GM19468 (cell line): Measurements from ENCODE around the gene SLC25A44.
"Not testable (repeated sequence)": the region's sequence is repeated elsewhere in the genome, so short reads cannot be mapped to it uniquely, and the experiment has no call there.

ENCODE experiments used
- ATAC-seq: cut with Tn5 transposase; IDR thresholded peaks from one replicate; pipeline ENCODE4 v1.9.1; 2021; ENCODE audit warnings: mild to moderate bottlenecking, moderate library complexity, moderate number of reproducible peaks; ENCODE audit not compliant: unreplicated experiment; ENCODE audit errors: extremely low read depth

SLC25A44 gene

DNA sequence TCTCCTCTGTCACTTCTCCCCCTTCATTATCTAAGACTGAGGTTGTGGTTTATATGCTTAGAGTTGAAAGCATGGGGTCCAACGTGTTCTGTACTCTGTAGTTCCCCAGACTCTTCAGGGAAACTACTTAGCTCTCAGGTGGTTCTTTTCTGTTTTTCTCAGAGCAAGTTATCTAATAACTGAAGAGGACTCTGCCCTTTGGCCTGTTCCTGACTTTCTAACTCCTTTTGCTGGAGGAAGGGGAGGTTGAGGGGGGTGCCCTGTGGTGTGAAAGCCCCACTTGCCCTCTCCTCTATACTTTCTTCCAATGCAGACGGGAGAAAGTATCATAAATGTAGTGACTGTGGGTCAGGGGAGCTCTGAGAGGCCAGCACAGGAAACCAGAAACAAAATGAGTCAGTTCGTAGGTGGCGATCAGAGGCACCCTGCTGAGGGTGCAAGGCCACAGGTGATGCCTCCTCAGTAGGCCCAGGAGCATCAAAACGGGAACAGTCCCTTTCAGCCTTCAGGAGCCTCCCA lies 5.0 kb downstream of the SLC25A44 start:
- ATAC-seq, result no peak

DNA sequence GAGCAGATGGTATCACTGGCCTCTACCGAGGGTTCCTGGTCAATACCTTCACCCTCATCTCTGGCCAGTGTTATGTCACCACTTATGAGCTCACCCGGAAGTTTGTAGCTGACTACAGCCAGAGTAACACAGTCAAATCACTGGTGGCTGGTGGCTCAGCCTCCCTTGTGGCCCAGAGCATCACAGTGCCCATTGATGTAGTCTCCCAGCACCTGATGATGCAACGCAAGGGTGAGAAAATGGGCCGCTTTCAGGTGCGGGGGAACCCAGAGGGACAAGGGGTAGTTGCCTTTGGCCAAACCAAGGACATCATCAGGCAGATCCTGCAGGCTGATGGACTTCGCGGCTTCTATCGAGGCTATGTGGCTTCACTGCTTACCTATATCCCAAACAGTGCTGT lies 6.1 kb downstream of the SLC25A44 start:
- no peak for ATAC-seq

DNA sequence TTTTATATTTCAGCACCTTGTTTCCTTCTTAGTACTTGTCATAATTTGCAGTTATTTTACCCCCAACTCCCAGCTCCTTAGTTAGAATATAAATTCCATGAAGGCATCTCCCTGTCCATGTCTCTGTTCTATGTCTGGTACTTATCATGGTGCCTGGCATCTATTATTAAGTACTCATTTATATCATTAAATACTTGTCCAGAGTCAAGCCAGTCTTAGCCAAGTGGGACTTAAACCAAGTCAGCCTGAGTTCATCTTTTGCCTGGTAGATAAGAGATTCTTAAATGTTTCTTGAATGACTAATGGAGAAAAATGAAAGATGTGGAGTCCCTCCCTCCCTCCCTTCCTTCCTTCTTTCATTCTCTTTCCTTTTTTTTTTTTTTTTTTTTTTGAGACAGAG lies 9.4 kb downstream of the SLC25A44 start:
- ATAC-seq, result no peak

DNA sequence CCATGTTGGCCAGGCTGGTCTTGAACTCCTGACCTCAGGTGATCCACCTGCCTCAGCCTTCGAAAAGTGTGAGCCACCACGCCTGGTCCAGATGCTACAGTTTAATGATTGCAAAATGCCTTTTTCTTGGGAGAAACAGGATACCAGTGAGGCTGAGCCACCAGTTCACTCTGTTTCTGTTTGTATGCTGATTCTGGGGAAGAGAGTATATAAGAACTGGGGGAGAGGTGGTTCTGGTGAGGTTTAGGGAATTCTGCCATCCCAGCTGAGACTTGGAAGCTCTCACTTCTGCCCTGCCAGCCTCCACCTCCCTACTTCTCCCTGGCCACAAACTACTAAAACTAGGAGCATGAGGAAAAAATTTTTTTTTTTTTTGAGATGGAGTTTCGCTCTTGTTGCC lies 10.8 kb downstream of the SLC25A44 start:
- ATAC-seq, result no peak

DNA sequence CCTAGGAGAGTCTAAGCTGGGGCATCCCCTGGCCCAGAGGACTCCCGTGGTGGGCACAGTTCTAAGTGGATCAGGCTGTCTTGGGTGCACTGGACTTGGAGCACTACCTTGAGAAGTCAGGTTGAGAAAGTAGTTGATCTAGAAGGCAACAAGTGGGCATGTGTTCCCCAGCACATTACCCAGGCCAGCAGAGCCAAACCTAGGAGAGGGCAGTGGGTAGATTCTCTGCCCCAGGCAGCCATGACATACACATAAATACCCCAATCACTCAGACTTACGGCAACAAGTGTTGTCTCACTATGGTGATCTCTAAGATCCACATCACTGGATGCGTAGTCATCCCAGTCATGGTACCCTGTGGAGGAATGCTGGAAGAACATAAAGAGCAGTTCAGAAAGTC lies 17.3 kb downstream of the SLC25A44 start:
- no peak for ATAC-seq

DNA sequence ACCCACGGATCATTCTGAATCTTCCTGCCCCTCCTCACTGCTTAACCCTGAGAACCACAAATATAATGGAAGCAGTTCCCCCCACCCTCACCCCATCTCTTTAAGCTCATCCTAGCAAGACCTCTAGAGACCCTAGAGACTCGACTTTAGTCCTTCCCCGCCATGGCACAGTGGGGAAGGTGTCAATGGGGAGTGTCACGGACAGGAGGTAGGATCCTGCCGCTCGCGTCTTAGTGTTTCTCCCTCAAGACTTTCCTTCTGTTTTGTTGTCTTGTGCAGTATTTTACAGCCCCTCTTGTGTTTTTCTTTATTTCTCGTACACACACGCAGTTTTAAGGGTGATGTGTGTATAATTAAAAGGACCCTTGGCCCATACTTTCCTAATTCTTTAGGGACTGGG lies 18.2 kb downstream of the SLC25A44 start:
- no peak for ATAC-seq

DNA sequence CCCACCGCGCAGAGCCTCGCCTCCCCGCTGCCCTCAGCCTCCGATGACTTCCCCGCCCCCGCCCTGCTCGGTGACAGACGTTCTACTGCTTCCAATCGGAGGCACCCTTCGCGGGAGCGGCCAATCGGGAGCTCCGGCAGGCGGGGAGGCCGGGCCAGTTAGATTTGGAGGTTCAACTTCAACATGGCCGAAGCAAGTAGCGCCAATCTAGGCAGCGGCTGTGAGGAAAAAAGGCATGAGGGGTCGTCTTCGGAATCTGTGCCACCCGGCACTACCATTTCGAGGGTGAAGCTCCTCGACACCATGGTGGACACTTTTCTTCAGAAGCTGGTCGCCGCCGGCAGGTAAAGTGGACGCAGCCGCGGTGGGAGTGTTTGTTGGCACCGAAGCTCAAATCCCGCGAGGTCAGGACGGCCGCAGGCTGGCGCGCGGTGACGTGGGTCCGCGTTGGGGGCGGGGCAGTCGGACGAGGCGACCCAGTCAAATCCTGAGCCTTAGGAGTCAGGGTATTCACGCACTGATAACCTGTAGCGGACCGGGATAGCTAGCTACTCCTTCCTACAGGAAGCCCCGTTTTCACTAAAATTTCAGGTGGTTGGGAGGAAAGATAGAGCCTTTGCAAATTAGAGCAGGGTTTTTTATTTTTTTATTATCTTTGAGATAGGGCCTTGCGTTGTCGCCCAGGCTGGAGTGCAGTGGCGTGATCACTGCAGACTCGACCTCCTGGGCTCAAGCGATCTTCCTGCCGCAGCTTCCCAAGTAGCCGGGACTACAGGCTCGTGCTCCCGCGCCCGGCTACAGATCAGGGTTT lies 19.1 kb downstream of the SLC25A44 start, which contains the start of gene PMF1:
Gene PMF1, plus strand, starts transcription at position 175 of the 811 bp plus-strand sequence. Its CDS starts 9 bp downstream, at position 184.
- peak; percentile 65 for ATAC-seq

DNA sequence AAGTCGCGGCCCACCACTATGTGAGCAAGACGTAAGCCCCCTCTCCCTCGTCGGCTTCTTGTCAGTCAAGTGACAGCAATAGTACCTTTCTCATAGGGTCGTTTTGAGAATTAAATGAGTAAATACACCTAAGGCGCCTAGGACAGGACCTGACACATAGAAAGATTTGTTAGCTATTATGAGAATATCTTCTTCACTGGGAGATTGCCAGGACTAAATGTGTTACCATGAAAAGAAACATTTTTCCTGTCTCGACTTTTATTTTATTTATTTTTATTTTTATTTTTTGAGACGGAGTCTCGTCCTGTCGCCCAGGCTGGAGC lies 19.7 kb downstream of the SLC25A44 start:
- no peak for ATAC-seq

DNA sequence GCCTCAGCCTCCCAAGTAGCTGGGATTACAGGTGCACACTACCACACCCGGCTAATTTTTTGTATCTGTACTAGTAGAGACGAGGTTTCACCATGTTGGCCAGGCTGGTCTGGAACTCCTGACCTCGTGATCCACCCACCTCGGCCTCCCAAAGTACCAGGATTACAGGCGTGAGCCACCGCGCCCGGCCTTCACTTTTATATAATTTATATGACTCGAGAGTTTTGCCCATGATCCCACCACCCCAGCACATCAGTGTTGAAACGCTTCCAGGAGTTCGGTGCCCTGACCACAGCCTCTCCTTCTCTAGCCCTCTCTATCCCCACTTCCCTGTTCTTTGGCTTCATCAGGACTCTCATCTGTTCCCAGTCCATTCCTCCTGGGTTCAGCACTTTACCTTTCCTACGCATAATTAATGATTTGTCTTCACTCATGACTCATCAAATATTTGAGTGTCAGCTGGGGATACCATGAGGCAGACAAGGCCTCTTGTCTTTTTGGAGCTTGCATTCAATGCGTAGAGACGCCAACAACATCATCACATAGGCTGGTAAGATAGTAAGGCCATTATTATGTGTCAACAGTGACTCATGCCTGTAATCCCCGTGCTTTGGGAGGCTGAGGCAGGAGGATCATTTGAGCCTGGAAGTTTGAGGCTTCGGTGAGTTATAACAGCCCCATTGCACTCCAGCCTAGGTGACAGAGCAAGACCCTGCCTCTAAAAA lies 20.3 kb downstream of the SLC25A44 start:
- ATAC-seq, result no peak

DNA sequence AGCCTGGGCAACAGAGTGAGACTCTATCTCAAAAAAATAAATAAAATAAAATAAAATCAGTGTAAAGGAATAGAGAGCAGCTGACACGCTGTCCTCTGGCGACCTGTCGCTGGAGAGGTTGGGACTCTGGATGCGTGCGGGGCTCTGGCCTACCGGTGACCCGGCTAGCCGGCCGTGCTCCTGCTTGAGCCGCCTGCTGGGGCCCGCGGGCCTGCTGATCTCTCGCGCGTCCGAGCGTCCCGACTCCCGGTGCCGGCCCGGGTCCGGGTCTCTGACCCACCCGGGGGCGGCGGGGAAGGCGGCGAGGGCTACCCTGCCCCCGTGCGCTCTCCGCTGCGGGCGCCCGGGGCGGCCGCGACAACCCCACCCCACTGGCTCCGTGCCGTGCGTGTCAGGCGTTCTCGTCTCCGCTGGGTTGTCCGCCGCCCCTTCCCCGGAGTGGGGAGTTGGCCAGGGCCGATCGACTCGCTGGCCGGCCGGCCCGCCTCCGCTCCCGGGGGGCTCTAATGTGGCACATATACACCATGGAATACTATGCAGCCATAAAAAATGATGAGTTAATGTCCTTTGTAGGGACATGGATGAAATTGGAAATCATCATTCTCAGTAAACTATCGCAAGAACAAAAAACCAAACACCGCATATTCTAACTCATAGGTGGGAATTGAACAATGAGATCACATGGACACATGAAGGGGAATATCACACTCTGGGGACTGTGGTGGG lies 22.6 kb downstream of the SLC25A44 start:
- ATAC-seq, result not testable (repeated sequence)

DNA sequence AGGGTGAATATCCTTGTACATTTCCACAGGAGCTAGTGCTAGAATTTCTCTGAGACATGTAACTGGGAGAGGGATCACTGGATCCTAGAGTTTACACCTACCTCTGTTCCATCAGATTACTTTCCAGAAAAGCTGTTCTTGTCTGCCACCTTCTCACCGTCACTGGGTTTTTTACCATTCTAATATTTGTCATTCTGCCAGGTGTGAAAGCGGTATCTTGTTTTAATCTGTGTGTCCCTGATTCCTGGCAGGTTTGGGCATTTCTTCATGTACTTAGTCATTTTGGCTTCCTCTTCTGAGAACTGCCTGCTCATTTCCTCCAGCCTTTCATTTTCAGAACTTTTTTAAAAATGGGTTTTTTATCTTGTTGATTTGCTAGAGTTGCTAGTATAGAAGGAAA lies 24.0 kb downstream of the SLC25A44 start:
- ATAC-seq, result no peak

DNA sequence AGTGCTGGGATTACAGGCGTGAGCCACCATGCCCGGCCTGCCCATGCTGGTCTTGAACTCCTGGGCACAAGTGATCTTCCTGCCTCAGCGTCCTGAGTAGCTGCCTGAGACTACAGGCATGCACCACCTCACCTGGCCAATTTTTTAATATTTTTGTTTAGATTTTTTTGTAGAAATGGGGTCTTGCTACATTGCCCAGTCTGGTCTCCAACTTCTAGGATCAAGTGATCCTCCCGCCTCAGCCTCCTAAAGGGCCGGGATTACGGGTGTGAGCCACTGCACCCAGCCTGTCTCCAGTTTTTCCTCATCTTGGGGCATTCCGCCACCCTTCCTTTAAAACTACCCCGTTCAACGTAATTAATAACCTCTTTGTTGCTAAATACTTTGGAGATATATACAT lies 26.3 kb downstream of the SLC25A44 start:
- no peak for ATAC-seq

DNA sequence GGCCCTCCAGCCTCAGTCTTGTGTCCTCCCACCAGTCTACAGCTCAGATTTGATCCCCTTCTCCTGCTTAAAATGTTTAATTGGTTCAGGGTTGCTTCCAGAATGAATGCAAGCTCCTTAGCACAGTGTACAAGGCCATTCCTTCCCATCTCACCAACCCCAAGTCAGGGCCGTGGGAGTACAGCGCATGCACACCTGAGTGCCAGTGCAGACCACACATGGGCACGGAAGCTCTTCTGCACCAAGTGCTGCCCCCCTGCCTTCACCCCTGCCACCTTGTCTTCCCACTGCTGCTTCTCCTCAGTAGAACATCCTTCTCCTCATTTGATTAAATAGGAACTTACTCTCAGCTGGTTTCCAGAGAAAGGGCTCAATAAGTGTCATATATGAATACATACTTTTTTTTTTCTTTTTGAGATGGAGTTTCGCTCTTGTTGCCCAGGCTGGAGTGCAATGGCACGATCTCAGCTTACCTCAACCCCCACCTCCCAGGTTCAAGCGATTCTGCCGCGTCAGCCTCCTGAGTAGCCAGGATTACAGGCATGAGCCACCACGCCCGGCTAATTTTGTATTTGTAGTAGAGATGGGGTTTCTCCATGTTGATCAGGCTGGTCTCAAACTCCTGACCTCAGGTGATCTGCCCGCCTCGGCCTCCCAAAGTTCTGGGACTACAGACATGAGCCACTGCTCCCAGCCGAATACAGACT lies 28.2 kb downstream of the SLC25A44 start:
- no peak for ATAC-seq

DNA sequence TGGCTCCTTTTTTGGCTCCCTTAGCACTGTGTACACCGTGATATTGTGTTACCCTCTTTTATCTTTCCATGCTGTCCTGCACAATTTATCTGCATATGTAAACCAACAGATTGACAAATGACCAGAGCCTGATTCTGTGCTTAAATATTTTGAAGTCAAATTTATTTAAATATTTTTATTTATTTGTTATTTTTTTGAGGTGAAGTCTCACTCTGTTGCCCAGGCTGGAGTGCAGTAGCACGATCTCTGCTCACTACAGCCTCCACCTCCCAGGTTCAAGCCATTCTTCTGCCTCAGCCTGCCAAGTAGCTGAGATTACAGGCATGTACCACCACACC lies 31.7 kb downstream of the SLC25A44 start:
- no peak for ATAC-seq

DNA sequence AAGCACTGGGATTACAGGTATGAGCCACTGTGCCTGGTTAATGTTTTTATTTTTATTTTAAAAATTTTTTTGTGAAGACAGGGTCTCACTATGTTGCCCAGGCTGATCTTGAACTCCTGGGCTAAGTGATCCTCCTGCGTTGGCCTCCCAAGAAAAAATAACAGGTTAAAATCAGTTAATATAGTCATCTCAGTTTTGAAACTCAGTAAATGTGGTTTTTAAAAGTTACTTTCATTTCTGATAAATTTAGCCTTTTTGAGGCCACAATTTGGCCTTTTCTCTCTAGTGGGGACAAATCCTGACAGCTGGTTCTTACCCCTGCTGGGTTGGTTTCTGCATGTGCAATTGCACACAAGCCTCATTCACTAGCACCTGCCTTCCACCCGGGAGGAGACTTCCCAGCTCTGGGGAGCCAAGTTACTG lies 32.2 kb downstream of the SLC25A44 start:
- ATAC-seq, result peak; percentile 36

DNA sequence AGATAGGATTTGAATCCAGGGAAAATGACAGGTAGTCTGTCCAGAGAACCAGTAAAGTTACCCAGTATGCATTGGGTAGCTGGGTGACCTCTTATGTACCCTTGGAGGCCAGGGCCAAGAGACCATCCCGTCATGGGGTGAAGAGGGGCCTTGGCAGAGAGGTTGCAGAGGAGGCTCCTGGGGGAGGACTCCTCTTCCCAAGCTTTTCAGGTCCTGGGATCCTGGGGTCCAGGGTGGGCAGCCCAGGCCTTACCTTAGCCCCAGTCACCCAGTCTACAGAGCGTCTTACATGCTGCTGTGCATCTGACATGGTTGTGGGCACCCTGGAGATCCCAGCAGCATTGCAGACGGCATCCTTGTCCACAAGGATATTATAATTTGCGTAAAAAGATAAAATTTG lies 32.9 kb downstream of the SLC25A44 start:
- ATAC-seq, result no peak

DNA sequence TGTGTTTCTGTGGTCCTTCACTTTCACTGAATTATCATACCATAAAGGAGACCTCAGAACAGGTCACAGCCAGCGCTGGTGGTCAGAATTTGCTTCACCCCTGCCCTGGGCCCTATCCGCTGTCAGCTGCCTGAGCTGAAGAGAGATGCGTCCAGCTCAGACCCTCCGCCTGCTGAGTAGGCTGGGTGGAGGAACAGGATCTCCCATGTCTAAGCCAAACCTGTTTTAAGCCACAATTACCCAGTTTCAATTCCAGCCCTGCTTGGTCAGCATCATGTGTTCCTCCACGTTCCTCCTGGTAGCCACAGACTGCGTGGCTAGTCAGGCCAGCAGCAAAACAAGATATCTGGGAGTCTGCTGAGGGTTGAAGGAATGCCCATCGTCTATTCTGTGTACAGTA lies 34.6 kb downstream of the SLC25A44 start:
- ATAC-seq, result no peak

DNA sequence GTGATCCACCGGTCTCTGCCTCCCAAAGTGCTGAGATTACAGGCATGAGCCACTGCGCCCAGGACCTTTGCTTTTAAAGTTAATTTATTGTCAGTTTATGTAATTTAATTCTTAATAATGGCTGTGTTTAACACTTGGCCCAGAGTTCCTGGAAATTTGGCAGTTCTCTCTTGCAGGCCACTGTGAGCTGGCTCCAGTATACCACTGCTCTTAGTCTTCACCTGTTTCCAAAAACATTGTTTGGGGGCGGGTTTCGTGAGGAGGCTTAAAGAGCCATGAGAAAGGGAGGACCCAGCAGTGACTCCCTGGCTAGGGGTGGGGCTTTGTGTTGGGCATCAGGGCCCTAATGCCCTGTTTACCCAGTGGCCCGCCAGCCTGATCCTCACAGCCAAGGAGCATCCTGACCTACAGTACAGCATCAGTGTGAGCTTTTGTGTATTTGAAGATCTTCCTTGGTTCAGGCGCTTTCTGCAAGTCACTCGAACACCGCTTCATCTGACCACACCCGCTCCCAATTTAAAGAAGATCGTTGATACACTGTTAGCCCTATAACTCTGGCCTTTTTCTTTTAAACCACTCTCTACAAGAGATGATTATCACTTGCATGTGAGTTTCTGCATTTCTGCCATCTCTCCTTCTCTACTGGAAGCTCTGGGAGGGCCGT lies 36.0 kb downstream of the SLC25A44 start:
- no peak for ATAC-seq

DNA sequence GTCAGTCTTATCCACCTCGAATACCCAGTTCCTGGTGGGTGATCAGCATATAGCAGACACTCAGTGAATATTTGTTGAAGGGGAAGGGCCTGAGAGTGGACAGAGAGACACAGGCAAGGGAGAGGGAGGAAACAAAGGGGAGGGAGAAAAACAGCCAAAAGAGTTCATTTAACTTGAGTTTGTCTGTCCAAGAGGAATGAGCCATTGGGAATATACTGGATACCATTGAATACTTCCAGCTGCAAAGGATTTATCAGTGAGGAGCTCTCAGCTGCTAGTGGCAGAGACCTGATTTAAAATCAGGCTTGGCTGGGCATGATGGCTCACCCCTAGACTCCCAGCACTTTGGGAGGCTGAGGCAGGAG lies 36.6 kb downstream of the SLC25A44 start:
- no peak for ATAC-seq
